GM12892 (cell line): ENCODE measurements around the gene KAZN.

ENCODE experiments used
- DNase-seq: peaks from one replicate; pipeline ENCODE4 v3.0.0; 2011; ENCODE audit not compliant: insufficient read length
- FAIRE-seq: peaks from 2 replicates; lab custom pipeline; 2011; peaks lifted over from hg19 to GRCh38; lab: Jason Lieb, UNC
- POLR2A ChIP-seq: IDR thresholded peaks from 2 replicates; pipeline ENCODE4 v1.6.1; 2011; ENCODE audit warnings: low read depth, low read length, control low read depth
- POLR2AphosphoS5 ChIP-seq: IDR thresholded peaks from 2 replicates; pipeline ENCODE4 v1.6.1; 2011; ENCODE audit warnings: low read depth, low read length, control low read depth
- TAF1 ChIP-seq: IDR thresholded peaks from 2 replicates; pipeline ENCODE4 v1.6.1; 2011; ENCODE audit warnings: low read depth, mild to moderate bottlenecking, control low read depth, low read length, borderline replicate concordance

The KAZN gene

GRCh38 chr1:14928412-14928811 lies 329.9 kb downstream of the KAZN start:
- DNase-seq, result no peak
- FAIRE-seq, result no peak
- TF ChIP-seq TAF1, result no peak
- TF ChIP-seq POLR2A, result no peak
- no peak for TF ChIP-seq POLR2AphosphoS5

DNA sequence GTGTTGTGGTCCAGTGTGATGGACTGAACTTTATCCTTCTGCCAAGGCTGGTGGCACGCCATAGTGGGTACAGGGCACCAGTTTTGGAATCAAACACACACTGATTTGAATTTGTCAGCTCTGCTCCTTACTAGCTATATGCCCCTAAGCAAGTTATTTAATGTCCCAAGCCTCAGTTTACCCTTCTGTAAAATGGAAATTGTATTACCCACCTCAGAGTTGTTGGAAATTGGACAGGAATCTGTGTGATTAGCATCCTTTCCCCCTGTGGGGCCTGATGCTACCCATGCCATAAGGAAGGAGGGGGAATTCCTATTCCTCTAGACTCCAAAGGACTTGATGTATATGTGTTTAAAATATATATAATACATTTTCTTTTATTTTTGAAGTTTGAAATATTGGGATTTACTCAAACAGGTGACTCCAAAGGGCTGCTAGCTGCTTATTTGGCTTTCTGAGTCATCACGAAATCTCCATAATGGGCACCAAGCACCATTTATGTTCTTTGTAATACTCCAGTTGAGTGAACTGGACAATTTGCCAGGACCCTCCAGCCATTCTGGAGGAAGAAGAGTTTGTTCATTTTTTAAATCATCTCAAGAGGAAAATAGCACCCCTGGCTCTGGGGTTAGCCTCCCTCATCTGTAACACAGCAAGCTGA lies 330.5 kb downstream of the KAZN start:
- FAIRE-seq (no peak), DNase-seq (no peak)
- no peak for TF ChIP-seq POLR2A

DNA sequence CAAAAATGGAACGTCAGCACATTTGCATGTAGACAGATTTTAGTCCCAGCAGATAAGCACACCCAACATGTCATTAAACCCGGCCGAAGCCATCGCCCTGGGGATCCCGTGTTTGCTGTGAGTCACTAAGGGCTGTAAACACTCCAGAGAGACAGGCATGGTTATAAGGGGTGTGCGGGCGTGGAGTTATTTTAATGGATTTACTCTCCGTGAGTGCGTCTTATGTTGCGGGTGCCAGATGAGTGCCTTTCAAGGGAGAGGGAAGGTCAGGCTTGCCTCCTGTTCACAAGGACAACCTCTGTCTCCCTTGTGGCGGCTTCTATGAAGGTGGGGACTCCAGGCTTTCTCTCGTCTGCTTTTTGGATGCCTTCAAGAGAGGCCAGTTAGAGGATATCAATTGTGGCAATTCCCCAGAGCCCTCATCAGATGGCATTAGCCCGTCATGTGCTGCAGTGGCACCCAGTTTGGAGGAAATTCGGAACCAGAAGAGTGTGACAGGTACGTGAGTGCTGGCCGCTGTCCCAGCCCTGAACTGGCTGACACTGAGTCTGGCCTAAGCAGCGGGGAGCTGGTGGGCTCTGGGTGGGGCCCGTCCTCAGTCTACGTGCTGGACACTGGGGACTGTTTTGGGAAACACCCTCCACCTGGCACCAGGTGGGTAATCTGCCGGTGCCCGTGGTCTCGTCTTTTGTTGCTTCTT lies 331.2 kb downstream of the KAZN start:
- no peak for FAIRE-seq
- TF ChIP-seq POLR2A (no peak), POLR2AphosphoS5 (no peak), TAF1 (no peak)
- DNase-seq, result no peak

DNA sequence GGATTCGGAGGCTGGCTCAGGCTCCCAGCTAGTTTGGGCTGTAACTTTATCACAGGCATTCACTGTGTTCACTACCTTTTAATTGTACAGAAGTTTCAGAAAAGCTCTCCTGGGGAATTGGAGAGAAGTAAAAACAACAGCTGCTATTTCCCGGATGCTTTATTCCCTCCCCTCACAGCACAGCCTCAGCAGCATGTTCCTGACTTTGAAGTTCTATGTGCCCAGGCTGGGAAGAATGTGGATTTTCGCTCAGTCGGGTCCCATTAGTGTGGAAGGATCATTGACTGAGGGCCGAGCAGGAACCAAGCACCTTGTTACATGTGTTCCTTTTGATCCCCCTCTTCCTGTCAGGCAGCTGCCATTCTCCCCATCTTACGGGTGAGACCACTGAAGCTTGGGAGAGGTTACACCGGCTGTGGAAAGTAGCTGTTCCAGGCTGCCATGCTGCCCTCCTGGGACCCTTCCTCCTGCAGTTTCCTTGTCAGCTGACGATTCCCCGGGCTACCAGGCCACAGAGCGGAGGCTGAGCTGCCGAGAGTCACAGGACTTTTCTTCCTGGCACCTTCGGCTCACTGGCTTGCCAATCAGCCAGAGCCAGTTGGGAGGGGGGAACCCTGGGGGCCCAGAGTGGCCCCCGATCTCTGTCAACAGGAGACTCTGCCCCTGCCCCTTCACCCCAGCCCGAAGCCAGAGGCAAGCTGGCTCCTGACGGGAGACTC lies 331.9 kb downstream of the KAZN start:
- TF ChIP-seq POLR2A (no peak), TAF1 (no peak), POLR2AphosphoS5 (no peak)
- no peak for DNase-seq
- FAIRE-seq, result no peak

GRCh38 chr1:14932034-14932638 lies 333.7 kb downstream of the KAZN start:
- TF ChIP-seq POLR2AphosphoS5 (no peak), TAF1 (no peak), POLR2A (no peak)
- no peak for DNase-seq
- FAIRE-seq, result no peak

GRCh38 chr1:14934867-14935266 lies 336.4 kb downstream of the KAZN start:
- FAIRE-seq, result no peak

DNA sequence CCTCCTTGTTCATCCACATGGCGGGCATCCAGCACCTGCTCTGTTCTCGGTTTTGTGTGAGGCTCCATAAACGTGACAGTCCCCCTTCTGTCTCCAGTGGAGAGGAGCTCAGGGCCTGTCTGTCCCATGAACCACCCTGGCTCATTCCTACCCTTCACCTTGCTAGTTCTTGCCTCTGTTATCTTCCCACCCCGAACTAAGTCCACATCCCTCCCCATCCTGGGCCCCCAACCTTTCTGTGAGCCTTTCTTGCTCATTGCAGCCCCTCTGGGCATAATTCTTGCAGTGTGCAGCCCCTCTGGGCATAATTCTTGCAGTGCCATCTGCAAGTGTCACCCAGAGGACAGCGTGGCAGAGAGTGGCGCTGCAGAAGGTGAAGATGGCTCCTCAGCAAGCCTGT lies 338.3 kb downstream of the KAZN start:
- DNase-seq (no peak), FAIRE-seq (no peak)
- no peak for TF ChIP-seq POLR2AphosphoS5
- no peak for TF ChIP-seq POLR2A
- no peak for TF ChIP-seq TAF1

More at GRCh38 chr1:14934867-14935266, 336.4 kb downstream of the KAZN start:
- no peak for TF ChIP-seq POLR2A
- TF ChIP-seq TAF1, result no peak
- TF ChIP-seq POLR2AphosphoS5, result no peak
- no peak for DNase-seq

DNA sequence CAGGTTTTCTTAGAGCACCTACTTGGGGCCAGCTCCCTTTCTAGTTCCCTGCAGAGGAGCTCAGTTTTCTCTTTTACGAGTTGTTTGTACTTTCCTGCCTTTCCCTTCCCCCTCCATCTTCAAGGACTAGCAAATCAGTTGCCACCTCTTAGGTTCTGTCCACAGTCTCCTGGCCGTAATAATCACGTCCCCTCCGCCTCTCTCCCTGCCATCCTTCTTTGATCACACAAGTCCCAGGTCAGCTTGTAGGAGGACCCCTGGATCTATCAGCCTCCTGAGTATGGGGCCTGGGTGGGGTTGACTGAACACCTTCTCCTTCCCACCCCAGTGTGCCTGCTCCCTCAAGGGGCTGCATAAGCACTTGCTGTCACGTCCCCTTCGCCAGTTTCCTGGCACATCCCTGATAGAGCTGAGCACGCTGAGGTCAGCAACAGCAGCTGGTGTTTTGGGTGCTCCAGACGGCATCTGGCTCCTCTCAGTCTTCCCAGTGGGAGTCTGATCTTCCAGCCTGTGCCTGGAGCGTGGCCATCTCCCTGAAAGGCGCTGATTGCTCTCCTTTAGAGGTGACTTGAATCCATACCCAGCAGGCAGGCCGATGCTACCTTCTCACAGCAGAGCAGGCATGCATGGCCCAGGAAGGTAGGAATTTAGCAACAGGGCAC lies 338.9 kb downstream of the KAZN start:
- TF ChIP-seq POLR2A, result no peak
- no peak for TF ChIP-seq TAF1
- TF ChIP-seq POLR2AphosphoS5, result no peak
- FAIRE-seq, result no peak
- DNase-seq, result no peak

DNA sequence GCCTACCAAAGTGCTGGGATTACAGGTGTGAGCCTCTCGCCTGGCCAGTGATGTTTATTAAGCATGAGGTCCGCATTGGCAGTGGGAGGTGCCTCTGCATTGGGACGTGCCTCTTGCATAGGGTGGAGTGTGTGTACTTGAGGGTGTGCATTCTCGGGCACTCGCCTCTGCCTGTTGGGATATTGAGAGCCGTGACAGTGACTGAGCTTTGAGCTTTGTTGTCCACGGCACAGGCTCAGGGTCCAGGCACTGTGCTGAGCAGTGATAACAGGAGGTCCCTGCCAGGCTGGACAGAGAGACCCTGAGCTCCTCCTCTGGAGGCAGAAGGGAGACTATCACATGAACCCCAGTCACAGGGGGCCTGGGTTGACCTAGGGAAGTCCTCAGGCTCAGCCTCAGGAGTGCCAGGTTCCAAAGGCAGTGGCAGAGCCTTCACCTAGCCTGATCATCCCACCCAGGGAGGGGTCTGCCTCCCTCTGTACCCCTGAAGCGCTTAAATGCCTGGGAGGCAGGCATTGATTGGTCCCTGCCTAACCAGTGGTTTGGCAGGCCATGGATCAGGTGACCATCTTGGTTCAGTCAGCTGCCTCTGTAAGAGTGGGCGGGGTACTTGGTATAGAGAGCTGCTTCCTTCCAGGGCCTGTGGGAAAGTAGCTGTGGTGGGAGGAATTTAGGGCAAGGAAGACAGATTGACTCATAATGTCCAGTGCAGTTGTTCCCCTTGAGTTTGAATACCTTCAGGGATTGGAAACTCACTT lies 341.2 kb downstream of the KAZN start:
- no peak for FAIRE-seq
- TF ChIP-seq POLR2AphosphoS5 (no peak), POLR2A (no peak), TAF1 (no peak)
- DNase-seq, result no peak

GRCh38 chr1:14940285-14940870 lies 341.9 kb downstream of the KAZN start:
- FAIRE-seq (no peak), DNase-seq (no peak)
- TF ChIP-seq POLR2A, result no peak
- no peak for TF ChIP-seq TAF1
- no peak for TF ChIP-seq POLR2AphosphoS5
